Measurements from ENCODE around the gene RSPO4.

Gene RSPO4

GRCh38 chr20:963795-964194, 38.3 kb downstream of the RSPO4 start:
- no peak overlapping the region for H3K4me2 ChIP-seq (ENCODE audit: low read length)
- H3K9me2 ChIP-seq (ENCODE audit: low read depth, low read length): no peaks in the 10 kb centered on the region
- TF ChIP-seq CTCF (IDR thresholded peaks at IDR 0.05; ENCODE audit: low read length) (no peak), EZH2 (IDR thresholded peaks at IDR 0.05; ENCODE audit: borderline replicate concordance, low read length) (no peak)
- no peaks in the 10 kb centered on the region for H3K79me2 ChIP-seq (ENCODE audit: insufficient read depth, low read length)
- H2AFZ ChIP-seq (ENCODE audit: low read length): no peak overlapping the region
- H3K4me3 ChIP-seq (ENCODE audit: low read depth, low read length, poor library complexity, severe bottlenecking): no peak overlapping the region
- no peaks in the 10 kb centered on the region for H3F3A ChIP-seq (ENCODE audit: insufficient read depth, low read length)
- no peaks in the 10 kb centered on the region for H3K4me1 ChIP-seq (ENCODE audit: insufficient read depth, low read length, severe bottlenecking)
- H3K9ac ChIP-seq (ENCODE audit: low read length): no peak overlapping the region
- H4K20me1 ChIP-seq (ENCODE audit: insufficient read depth, low read length): no peaks in the 10 kb centered on the region
- no peaks in the 10 kb centered on the region for H3K9me3 ChIP-seq (ENCODE audit: low read length)
- H3K36me3 ChIP-seq (ENCODE audit: insufficient read depth, low read length): no peaks in the 10 kb centered on the region
- no peaks in the 10 kb centered on the region for H3K27me3 ChIP-seq (ENCODE audit: insufficient read depth, low read length)
- no peak overlapping the region for H3K27ac ChIP-seq (ENCODE audit: low read depth, low read length, poor library complexity, severe bottlenecking)

DNA sequence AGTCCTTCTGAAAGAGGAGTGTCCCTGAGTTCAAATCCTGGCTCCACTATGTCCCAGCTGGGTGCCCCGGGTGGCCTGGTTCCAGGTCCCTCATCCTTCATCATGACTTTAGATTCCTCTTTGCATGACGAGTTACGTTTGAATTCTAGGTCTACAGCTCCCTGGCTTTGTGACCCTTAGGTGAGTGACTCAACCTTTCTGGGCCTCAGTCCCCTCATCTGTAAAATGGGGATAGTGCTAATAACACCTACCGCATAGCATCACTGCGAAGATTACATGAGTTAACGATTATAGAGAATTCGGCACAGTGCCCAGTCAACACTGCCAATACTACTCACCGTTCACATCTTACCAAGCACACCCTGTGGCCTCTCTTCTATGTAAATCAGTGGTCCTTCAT, 39.4 kb downstream of the RSPO4 start:
- Histone ChIP-seq H2AFZ (ENCODE audit: low read length) (no peak overlapping the region), H4K20me1 (ENCODE audit: insufficient read depth, low read length) (no peaks in the 10 kb centered on the region), H3K4me2 (ENCODE audit: low read length) (no peak overlapping the region), H3K9ac (ENCODE audit: low read length) (no peak overlapping the region), H3K27me3 (ENCODE audit: insufficient read depth, low read length) (no peaks in the 10 kb centered on the region), H3K79me2 (ENCODE audit: insufficient read depth, low read length) (no peaks in the 10 kb centered on the region), H3K9me2 (ENCODE audit: low read depth, low read length) (no peaks in the 10 kb centered on the region), H3K4me3 (ENCODE audit: low read depth, low read length, poor library complexity, severe bottlenecking) (no peak overlapping the region), H3K4me1 (ENCODE audit: insufficient read depth, low read length, severe bottlenecking) (no peaks in the 10 kb centered on the region), H3K9me3 (ENCODE audit: low read length) (no peaks in the 10 kb centered on the region), H3K36me3 (ENCODE audit: insufficient read depth, low read length) (no peaks in the 10 kb centered on the region), H3K27ac (ENCODE audit: low read depth, low read length, poor library complexity, severe bottlenecking) (no peak overlapping the region), H3F3A (ENCODE audit: insufficient read depth, low read length) (no peaks in the 10 kb centered on the region)
- TF ChIP-seq EZH2 (IDR thresholded peaks at IDR 0.05; ENCODE audit: borderline replicate concordance, low read length) (no peak), CTCF (IDR thresholded peaks at IDR 0.05; ENCODE audit: low read length) (no peak)

DNA sequence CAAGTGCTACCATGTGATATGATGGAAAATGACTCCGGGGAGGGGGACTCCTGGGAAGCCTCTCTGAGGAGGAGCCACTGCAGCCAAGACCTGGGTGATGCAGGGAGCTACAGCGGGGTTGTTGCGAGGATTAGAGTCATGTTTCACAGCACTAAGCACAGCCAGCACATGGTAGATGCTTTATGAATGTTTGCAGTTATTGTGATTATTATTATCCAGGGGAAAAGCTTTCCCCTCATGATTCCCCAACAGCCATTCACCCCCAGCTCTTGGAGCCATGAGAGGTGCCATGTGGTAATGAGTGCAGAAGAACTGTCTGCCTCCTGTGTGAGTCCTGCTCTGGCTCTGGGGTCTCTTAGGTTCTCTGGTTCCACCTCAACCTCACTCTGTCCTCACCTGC, 39.9 kb downstream of the RSPO4 start:
- Histone ChIP-seq H3K9ac (ENCODE audit: low read length) (no peak overlapping the region), H3K27me3 (ENCODE audit: insufficient read depth, low read length) (no peaks in the 10 kb centered on the region), H3K4me2 (ENCODE audit: low read length) (no peak overlapping the region), H3K36me3 (ENCODE audit: insufficient read depth, low read length) (no peaks in the 10 kb centered on the region), H3K79me2 (ENCODE audit: insufficient read depth, low read length) (no peaks in the 10 kb centered on the region), H3K4me3 (ENCODE audit: low read depth, low read length, poor library complexity, severe bottlenecking) (no peak overlapping the region), H3K27ac (ENCODE audit: low read depth, low read length, poor library complexity, severe bottlenecking) (no peak overlapping the region), H3F3A (ENCODE audit: insufficient read depth, low read length) (no peaks in the 10 kb centered on the region), H3K9me3 (ENCODE audit: low read length) (no peaks in the 10 kb centered on the region), H3K4me1 (ENCODE audit: insufficient read depth, low read length, severe bottlenecking) (no peaks in the 10 kb centered on the region), H3K9me2 (ENCODE audit: low read depth, low read length) (no peaks in the 10 kb centered on the region), H4K20me1 (ENCODE audit: insufficient read depth, low read length) (no peaks in the 10 kb centered on the region), H2AFZ (ENCODE audit: low read length) (no peak overlapping the region)
- no peak for TF ChIP-seq CTCF (IDR thresholded peaks at IDR 0.05; ENCODE audit: low read length)
- no peak for TF ChIP-seq EZH2 (IDR thresholded peaks at IDR 0.05; ENCODE audit: borderline replicate concordance, low read length)

Measured in OCI-LY1 (cell line).